Activated CD4-positive, alpha-beta memory T cell treated with anti-CD3 and anti-CD28 coated beads for 36 hours (primary cell): ENCODE measurements around the gene MACIR. TPM values are rescaled to one million over a fixed set of nuclear protein-coding genes. Genes with fewer than 3 reads are reported as not detected.

Source experiments
- CTCF ChIA-PET: fragments of 350-600 bp; sonication (Branson Sonifier 250); formaldehyde crosslinking; loops from one replicate; lab custom pipeline; 2021; ENCODE audit warnings: antibody characterized with exemption, inconsistent platforms; lab: Charles Lee
- POLR2A ChIA-PET: fragments of 350-600 bp; sonication (Branson Sonifier 250); formaldehyde crosslinking; loops from one replicate; lab custom pipeline; 2021; ENCODE audit warnings: antibody characterized with exemption; lab: Charles Lee
- DNase-seq: peaks from one replicate; pipeline ENCODE4 v3.0.0-alpha.2; 2020
- H3K27ac Mint-ChIP-seq: one replicate; pipeline ENCODE4 v1.8.0; 2021; ENCODE audit warnings: mixed read lengths
- H3K27me3 Mint-ChIP-seq: one replicate; pipeline ENCODE4 v1.8.0; 2021; ENCODE audit warnings: mixed read lengths
- H3K36me3 Mint-ChIP-seq: one replicate; pipeline ENCODE4 v1.8.0; 2021; ENCODE audit warnings: mixed read lengths
- H3K4me1 Mint-ChIP-seq: one replicate; pipeline ENCODE4 v1.8.0; 2021; ENCODE audit warnings: low read depth, mixed read lengths
- H3K4me3 Mint-ChIP-seq: one replicate; pipeline ENCODE4 v1.8.0; 2021; ENCODE audit warnings: mild to moderate bottlenecking, mixed read lengths
- H3K9me3 Mint-ChIP-seq: one replicate; pipeline ENCODE4 v1.8.0; 2021; ENCODE audit warnings: mixed read lengths
- intact Hi-C: fragments of 100-400 bp; cut with micrococcal nuclease; formaldehyde crosslinking; loops from one replicate; pipeline ENCODE4 v1.15.1; 2023
- total RNA-seq, 2 experiments: library from RNA; stranded (reverse); gene quantifications; one replicate each; pipeline ENCODE4 v1.2.3, GENCODE V29; 2021

The MACIR gene
- total RNA-seq, 2 experiments from 2014 or later: 6.6 to 7.4 TPM

GRCh38 chr5:103224118-103224893 lies 34.3 kb upstream of the MACIR start:
- Mint-ChIP-seq H3K27ac (no peak overlapping the region), H3K36me3 (peaks cover 2% of the 10 kb centered on the region), H3K4me1 (no peaks in the 10 kb centered on the region), H3K4me3 (no peak overlapping the region), H3K9me3 (peaks cover 4% of the 10 kb centered on the region), H3K27me3 (peaks cover 23% of the 10 kb centered on the region)
- intact Hi-C loops: loop anchor here (1.0 to 10.0 kb wide), 6 partner anchors 190 to 688 kb away; no protein-coding TSS in a partner anchor
- POLR2A ChIA-PET: interaction anchor here (1.2 kb wide), 1 partner anchor 34 kb away, joined by 3 read pairs; the partner anchor contains the start of gene MACIR
- DNase-seq: peak; percentile 34
- CTCF ChIA-PET: interaction anchor here (0.6 to 3.4 kb wide), 37 partner anchors 8 to 688 kb away, joined by 3 to 23 read pairs (median 4); no protein-coding TSS in a partner anchor

GRCh38 chr5:103224894-103225246 lies 33.7 kb upstream of the MACIR start:
- ChIA-PET CTCF (interaction anchor here (0.6 to 3.4 kb wide), 35 partner anchors 9 to 689 kb away, joined by 3 to 23 read pairs (median 4); no protein-coding TSS in a partner anchor), POLR2A (no interaction called here)
- no peak for DNase-seq
- intact Hi-C loops: loop anchor here (1.0 to 10.0 kb wide), 6 partner anchors 190 to 688 kb away; no protein-coding TSS in a partner anchor
- H3K36me3 Mint-ChIP-seq: no peaks in the 10 kb centered on the region
- no peaks in the 10 kb centered on the region for H3K9me3 Mint-ChIP-seq
- no peak overlapping the region for H3K4me3 Mint-ChIP-seq
- H3K27me3 Mint-ChIP-seq: peaks cover 23% of the 10 kb centered on the region
- H3K27ac Mint-ChIP-seq: no peak overlapping the region
- H3K4me1 Mint-ChIP-seq: no peaks in the 10 kb centered on the region

- Mint-ChIP-seq H3K9me3 (no peaks in the 10 kb centered on the region), H3K4me3 (no peak overlapping the region), H3K27ac (no peak overlapping the region), H3K4me1 (no peaks in the 10 kb centered on the region), H3K36me3 (no peaks in the 10 kb centered on the region), H3K27me3 (peaks cover 23% of the 10 kb centered on the region)
- ChIA-PET CTCF (no interaction called here), POLR2A (no interaction called here)
- DNase-seq: no peak
- intact Hi-C loops: loop anchor here (10.0 kb wide), 2 partner anchors 193 to 453 kb away; no protein-coding TSS in a partner anchor
Measured at GRCh38 chr5:103228061-103228460, 30.5 kb upstream of the MACIR start.

GRCh38 chr5:103228588-103228987 lies 30.0 kb upstream of the MACIR start:
- Mint-ChIP-seq H3K27me3 (peaks cover 23% of the 10 kb centered on the region), H3K4me3 (no peak overlapping the region), H3K27ac (no peak overlapping the region), H3K9me3 (no peaks in the 10 kb centered on the region), H3K4me1 (no peaks in the 10 kb centered on the region), H3K36me3 (no peaks in the 10 kb centered on the region)
- no peak for DNase-seq
- CTCF ChIA-PET: no interaction called here
- POLR2A ChIA-PET: no interaction called here
- intact Hi-C loops: loop anchor here (10.0 kb wide), 2 partner anchors 194 to 454 kb away; no protein-coding TSS in a partner anchor

GRCh38 chr5:103232393-103232999 lies 26.1 kb upstream of the MACIR start:
- DNase-seq: no peak
- CTCF ChIA-PET: interaction anchor here (0.6 to 2.1 kb wide), 9 partner anchors 9 to 246 kb away, joined by 3 to 43 read pairs (median 3); no protein-coding TSS in a partner anchor
- Mint-ChIP-seq H3K4me1 (no peaks in the 10 kb centered on the region), H3K4me3 (no peak overlapping the region), H3K9me3 (no peaks in the 10 kb centered on the region), H3K27me3 (peaks cover 9% of the 10 kb centered on the region), H3K36me3 (no peaks in the 10 kb centered on the region), H3K27ac (no peak overlapping the region)
- intact Hi-C loops: loop anchor here (1.0 kb wide), 1 partner anchor 243 kb away; no protein-coding TSS in a partner anchor
- POLR2A ChIA-PET: no interaction called here

- DNase-seq: no peak
- Mint-ChIP-seq H3K36me3 (no peaks in the 10 kb centered on the region), H3K27ac (no peak overlapping the region), H3K4me3 (no peak overlapping the region), H3K9me3 (peaks cover 5% of the 10 kb centered on the region), H3K27me3 (peaks cover 10% of the 10 kb centered on the region), H3K4me1 (no peaks in the 10 kb centered on the region)
- ChIA-PET POLR2A (no interaction called here), CTCF (no interaction called here)
- intact Hi-C loops: no loop called here
Measured at GRCh38 chr5:103234239-103234975, 24.2 kb upstream of the MACIR start.

GRCh38 chr5:103235891-103236290 lies 22.7 kb upstream of the MACIR start:
- ChIA-PET CTCF (no interaction called here), POLR2A (no interaction called here)
- Mint-ChIP-seq H3K4me3 (no peak overlapping the region), H3K36me3 (no peaks in the 10 kb centered on the region), H3K4me1 (no peaks in the 10 kb centered on the region), H3K27me3 (peaks cover 11% of the 10 kb centered on the region), H3K9me3 (peaks cover 11% of the 10 kb centered on the region), H3K27ac (no peak overlapping the region)
- no peak for DNase-seq
- intact Hi-C loops: no loop called here

- CTCF ChIA-PET: interaction anchor here (0.8 kb wide), 2 partner anchors 13 to 237 kb away, joined by 3 read pairs; no protein-coding TSS in a partner anchor
- intact Hi-C loops: no loop called here
- H3K4me1 Mint-ChIP-seq: no peaks in the 10 kb centered on the region
- no peak overlapping the region for H3K4me3 Mint-ChIP-seq
- no peaks in the 10 kb centered on the region for H3K36me3 Mint-ChIP-seq
- H3K27ac Mint-ChIP-seq: no peak overlapping the region
- H3K27me3 Mint-ChIP-seq: peaks cover 16% of the 10 kb centered on the region
- DNase-seq: no peak
- peaks cover 11% of the 10 kb centered on the region for H3K9me3 Mint-ChIP-seq
- POLR2A ChIA-PET: no interaction called here
Measured at GRCh38 chr5:103237778-103238177, 20.8 kb upstream of the MACIR start.

GRCh38 chr5:103243665-103244064 lies 14.9 kb upstream of the MACIR start:
- intact Hi-C loops: no loop called here
- peaks cover 35% of the 10 kb centered on the region for H3K27me3 Mint-ChIP-seq

GRCh38 chr5:103244398-103244797 lies 14.2 kb upstream of the MACIR start:
- H3K27ac Mint-ChIP-seq: no peak overlapping the region
- H3K4me1 Mint-ChIP-seq: peaks cover 5% of the 10 kb centered on the region
- intact Hi-C loops: no loop called here
- ChIA-PET POLR2A (no interaction called here), CTCF (no interaction called here)
- H3K9me3 Mint-ChIP-seq: peaks cover 5% of the 10 kb centered on the region
- no peak overlapping the region for H3K4me3 Mint-ChIP-seq
- H3K36me3 Mint-ChIP-seq: no peaks in the 10 kb centered on the region
- DNase-seq: no peak
- H3K27me3 Mint-ChIP-seq: peaks cover 36% of the 10 kb centered on the region

More at GRCh38 chr5:103243665-103244064, 14.9 kb upstream of the MACIR start:
- POLR2A ChIA-PET: no interaction called here
- Mint-ChIP-seq H3K9me3 (peaks cover 11% of the 10 kb centered on the region), H3K4me1 (peaks cover 5% of the 10 kb centered on the region), H3K4me3 (no peak overlapping the region), H3K36me3 (no peaks in the 10 kb centered on the region), H3K27ac (no peak overlapping the region)
- DNase-seq: no peak
- CTCF ChIA-PET: no interaction called here

- Mint-ChIP-seq H3K36me3 (no peaks in the 10 kb centered on the region), H3K27ac (no peak overlapping the region), H3K4me1 (peaks cover 5% of the 10 kb centered on the region), H3K9me3 (no peaks in the 10 kb centered on the region), H3K27me3 (peaks cover 35% of the 10 kb centered on the region), H3K4me3 (no peak overlapping the region)
- DNase-seq: no peak
- CTCF ChIA-PET: no interaction called here
- POLR2A ChIA-PET: interaction anchor here (0.7 kb wide), 1 partner anchor 367 kb away, joined by 3 read pairs; no protein-coding TSS in a partner anchor
- intact Hi-C loops: no loop called here
Measured at GRCh38 chr5:103245761-103246160, 12.8 kb upstream of the MACIR start.

GRCh38 chr5:103247118-103247517 lies 11.4 kb upstream of the MACIR start:
- H3K36me3 Mint-ChIP-seq: no peaks in the 10 kb centered on the region
- H3K9me3 Mint-ChIP-seq: no peaks in the 10 kb centered on the region
- CTCF ChIA-PET: no interaction called here
- peaks cover 5% of the 10 kb centered on the region for H3K4me1 Mint-ChIP-seq
- peaks cover 33% of the 10 kb centered on the region for H3K27me3 Mint-ChIP-seq
- H3K27ac Mint-ChIP-seq: no peak overlapping the region
- no peak overlapping the region for H3K4me3 Mint-ChIP-seq
- no peak for DNase-seq
- POLR2A ChIA-PET: no interaction called here
- intact Hi-C loops: no loop called here
